SK-N-SH treated with all-trans-retinoic acid at 6 μM for 48 hours (cell line): ENCODE data around the gene CDC25C.

ENCODE experiments used
- ATAC-seq: fragments of 200-7000 bp; cut with Tn5 transposase; 3 replicates; pipeline ENCODE4 v1.9.1; 2020; ENCODE audit warnings: mild to moderate bottlenecking, moderate library complexity
- ARNTL ChIP-seq: fragments of 450-650 bp; formaldehyde crosslinking; IDR thresholded peaks from 2 replicates; pipeline ENCODE4 v1.5.0; 2020; ENCODE audit warnings: low read depth, mild to moderate bottlenecking, moderate library complexity, borderline replicate concordance
- BACH2 ChIP-seq: fragments of 250-450 bp; sonication (Bioruptor Pico); IDR thresholded peaks from 2 replicates; pipeline ENCODE4 v1.9.0; 2021; ENCODE audit warnings: mild to moderate bottlenecking, borderline replicate concordance
- CSDC2 ChIP-seq: fragments of 250-450 bp; sonication (Bioruptor Pico); IDR thresholded peaks from 2 replicates; pipeline ENCODE4 v1.5.0; 2020; ENCODE audit warnings: mild to moderate bottlenecking, moderate library complexity
- GLIS3 ChIP-seq: fragments of 250-450 bp; sonication (Bioruptor Pico); IDR thresholded peaks from 2 replicates; pipeline ENCODE4 v1.5.0; 2020; ENCODE audit warnings: mild to moderate bottlenecking, moderate library complexity
- ISL1 ChIP-seq: fragments of 250-450 bp; sonication (Bioruptor Pico); IDR thresholded peaks from 2 replicates; pipeline ENCODE4 v2.1.2; 2022; ENCODE audit warnings: mild to moderate bottlenecking, moderate library complexity
- OSR1 ChIP-seq: fragments of 250-450 bp; sonication (Bioruptor Pico); IDR thresholded peaks from 2 replicates; pipeline ENCODE4 v1.8.0; 2022; ENCODE audit warnings: moderate library complexity, mild to moderate bottlenecking, inconsistent platforms
- POU6F1 ChIP-seq: fragments of 250-450 bp; sonication (Bioruptor Pico); IDR thresholded peaks from 2 replicates; pipeline ENCODE4 v1.8.0; 2021; ENCODE audit warnings: low read depth, mild to moderate bottlenecking, moderate library complexity, borderline replicate concordance
- PPARA ChIP-seq: fragments of 250-450 bp; sonication (Bioruptor Pico); IDR thresholded peaks from 2 replicates; pipeline ENCODE4 v1.5.0; 2020; ENCODE audit warnings: mild to moderate bottlenecking, borderline replicate concordance
- RARB ChIP-seq: fragments of 250-450 bp; sonication (Bioruptor Pico); IDR thresholded peaks from 2 replicates; pipeline ENCODE4 v1.8.0; 2021; ENCODE audit warnings: mild to moderate bottlenecking, moderate library complexity
- SNAI2 ChIP-seq: fragments of 250-450 bp; sonication (Bioruptor Pico); IDR thresholded peaks from 2 replicates; pipeline ENCODE4 v1.5.0; 2020; ENCODE audit warnings: mild to moderate bottlenecking, moderate library complexity
- TCF4 ChIP-seq: fragments of 250-450 bp; sonication (Bioruptor Pico); IDR thresholded peaks from 2 replicates; pipeline ENCODE4 v1.8.0; 2021; ENCODE audit warnings: mild to moderate bottlenecking, moderate library complexity, borderline replicate concordance
- TOX ChIP-seq: fragments of 250-450 bp; sonication (Bioruptor Pico); IDR thresholded peaks from 2 replicates; pipeline ENCODE4 v1.8.0; 2021; ENCODE audit warnings: mild to moderate bottlenecking, moderate library complexity, borderline replicate concordance
- ZC3H10 ChIP-seq: fragments of 250-450 bp; sonication (Bioruptor Pico); IDR thresholded peaks from 2 replicates; pipeline ENCODE4 v1.5.1; 2021; ENCODE audit warnings: mild to moderate bottlenecking, moderate library complexity
- ZFP3 ChIP-seq: fragments of 250-450 bp; sonication (Bioruptor Pico); IDR thresholded peaks from 2 replicates; pipeline ENCODE4 v1.5.0; 2020; ENCODE audit warnings: mild to moderate bottlenecking, moderate library complexity
- ZFP30 ChIP-seq: fragments of 450-650 bp; formaldehyde crosslinking; IDR thresholded peaks from 2 replicates; pipeline ENCODE4 v1.5.0; 2022; ENCODE audit warnings: mild to moderate bottlenecking, moderate library complexity
- ZNF565 ChIP-seq: fragments of 450-650 bp; formaldehyde crosslinking; conservative IDR thresholded peaks from 2 replicates; pipeline ENCODE4 v1.5.0; 2020; ENCODE audit warnings: low read depth, mild to moderate bottlenecking, moderate library complexity
- ZNF8 ChIP-seq: fragments of 450-650 bp; formaldehyde crosslinking; IDR thresholded peaks from 2 replicates; pipeline ENCODE4 v1.5.0; 2020; ENCODE audit warnings: mild to moderate bottlenecking, moderate library complexity
- TF ChIP-seq, protein P1 (sequence below): fragments of 250-450 bp; sonication (Bioruptor Pico); IDR thresholded peaks from 2 replicates; pipeline ENCODE4 v1.5.0; 2020; ENCODE audit warnings: mild to moderate bottlenecking, moderate library complexity
- TF ChIP-seq, protein P2 (sequence below): fragments of 250-450 bp; sonication (Bioruptor Pico); IDR thresholded peaks from 2 replicates; pipeline ENCODE4 v1.8.0; 2020; ENCODE audit warnings: mild to moderate bottlenecking, moderate library complexity, borderline replicate concordance

CDC25C gene

DNA sequence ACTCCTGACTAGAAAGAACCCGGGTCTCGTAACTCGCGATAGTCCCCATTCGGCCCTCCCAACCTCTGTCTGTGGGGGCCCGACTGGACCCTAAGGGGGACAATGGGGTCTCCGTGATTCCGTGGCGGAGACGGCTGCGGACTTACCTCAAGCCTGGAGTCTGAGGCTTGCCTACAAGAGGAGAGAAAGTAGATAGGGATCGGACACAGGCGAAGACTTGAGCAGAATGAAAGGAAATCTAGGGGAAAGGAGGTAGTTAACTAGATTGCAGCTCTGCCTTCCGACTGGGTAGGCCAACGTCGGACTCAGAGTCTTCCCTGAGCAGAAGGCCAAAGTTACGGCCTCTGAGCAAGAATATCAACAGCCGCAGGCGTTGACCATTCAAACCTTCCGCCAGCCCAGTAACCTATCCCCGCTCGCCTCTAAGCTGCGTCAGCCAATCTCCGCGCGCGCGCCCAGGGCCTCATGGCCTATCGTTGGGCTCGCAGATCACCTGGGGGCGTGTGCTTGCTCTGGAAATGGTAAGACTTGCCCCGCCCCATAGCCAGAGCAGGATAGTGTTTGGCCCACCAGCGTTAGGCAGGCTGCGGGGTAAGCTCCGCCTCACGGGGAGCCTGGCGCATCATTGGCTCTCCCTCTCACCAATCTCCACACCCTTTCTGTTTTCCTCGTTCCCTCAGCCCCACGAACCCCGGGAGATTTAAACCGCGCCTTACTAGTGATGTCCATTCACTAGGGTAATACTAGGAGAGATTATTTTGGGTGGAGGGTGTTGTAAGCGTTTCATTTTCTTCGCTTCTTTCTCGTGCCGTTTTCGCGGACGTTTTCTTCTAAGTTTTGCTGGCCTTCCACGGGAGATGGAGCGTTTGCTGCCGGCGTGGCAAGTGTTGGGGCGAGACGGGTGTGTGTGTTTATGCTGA lies at the start of gene CDC25C:
TSS of gene CDC25C (minus strand) at position 356 of the 920 bp plus-strand sequence. CDS start 624 bp downstream, outside the sequence.
- ATAC-seq: peak; percentile 100
- TF ChIP-seq CSDC2 (CRISPR knock-in tag) (no peak), BACH2 (CRISPR knock-in tag) (no peak), ZNF8 (no peak), RARB (CRISPR knock-in tag) (no peak), GLIS3 (CRISPR knock-in tag) (no peak), ZC3H10 (CRISPR knock-in tag) (no peak), OSR1 (CRISPR knock-in tag) (no peak), POU6F1 (CRISPR knock-in tag) (no peak), ZNF565 (no peak), ZFP3 (CRISPR knock-in tag) (no peak), PPARA (CRISPR knock-in tag) (no peak), ARNTL (no peak), TCF4 (CRISPR knock-in tag) (no peak), TOX (no peak)
- TF ChIP-seq, protein P1, sequence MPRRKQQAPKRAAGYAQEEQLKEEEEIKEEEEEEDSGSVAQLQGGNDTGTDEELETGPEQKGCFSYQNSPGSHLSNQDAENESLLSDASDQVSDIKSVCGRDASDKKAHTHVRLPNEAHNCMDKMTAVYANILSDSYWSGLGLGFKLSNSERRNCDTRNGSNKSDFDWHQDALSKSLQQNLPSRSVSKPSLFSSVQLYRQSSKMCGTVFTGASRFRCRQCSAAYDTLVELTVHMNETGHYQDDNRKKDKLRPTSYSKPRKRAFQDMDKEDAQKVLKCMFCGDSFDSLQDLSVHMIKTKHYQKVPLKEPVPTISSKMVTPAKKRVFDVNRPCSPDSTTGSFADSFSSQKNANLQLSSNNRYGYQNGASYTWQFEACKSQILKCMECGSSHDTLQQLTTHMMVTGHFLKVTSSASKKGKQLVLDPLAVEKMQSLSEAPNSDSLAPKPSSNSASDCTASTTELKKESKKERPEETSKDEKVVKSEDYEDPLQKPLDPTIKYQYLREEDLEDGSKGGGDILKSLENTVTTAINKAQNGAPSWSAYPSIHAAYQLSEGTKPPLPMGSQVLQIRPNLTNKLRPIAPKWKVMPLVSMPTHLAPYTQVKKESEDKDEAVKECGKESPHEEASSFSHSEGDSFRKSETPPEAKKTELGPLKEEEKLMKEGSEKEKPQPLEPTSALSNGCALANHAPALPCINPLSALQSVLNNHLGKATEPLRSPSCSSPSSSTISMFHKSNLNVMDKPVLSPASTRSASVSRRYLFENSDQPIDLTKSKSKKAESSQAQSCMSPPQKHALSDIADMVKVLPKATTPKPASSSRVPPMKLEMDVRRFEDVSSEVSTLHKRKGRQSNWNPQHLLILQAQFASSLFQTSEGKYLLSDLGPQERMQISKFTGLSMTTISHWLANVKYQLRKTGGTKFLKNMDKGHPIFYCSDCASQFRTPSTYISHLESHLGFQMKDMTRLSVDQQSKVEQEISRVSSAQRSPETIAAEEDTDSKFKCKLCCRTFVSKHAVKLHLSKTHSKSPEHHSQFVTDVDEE (CRISPR knock-in tag): no peak
- TF ChIP-seq, protein P2, sequence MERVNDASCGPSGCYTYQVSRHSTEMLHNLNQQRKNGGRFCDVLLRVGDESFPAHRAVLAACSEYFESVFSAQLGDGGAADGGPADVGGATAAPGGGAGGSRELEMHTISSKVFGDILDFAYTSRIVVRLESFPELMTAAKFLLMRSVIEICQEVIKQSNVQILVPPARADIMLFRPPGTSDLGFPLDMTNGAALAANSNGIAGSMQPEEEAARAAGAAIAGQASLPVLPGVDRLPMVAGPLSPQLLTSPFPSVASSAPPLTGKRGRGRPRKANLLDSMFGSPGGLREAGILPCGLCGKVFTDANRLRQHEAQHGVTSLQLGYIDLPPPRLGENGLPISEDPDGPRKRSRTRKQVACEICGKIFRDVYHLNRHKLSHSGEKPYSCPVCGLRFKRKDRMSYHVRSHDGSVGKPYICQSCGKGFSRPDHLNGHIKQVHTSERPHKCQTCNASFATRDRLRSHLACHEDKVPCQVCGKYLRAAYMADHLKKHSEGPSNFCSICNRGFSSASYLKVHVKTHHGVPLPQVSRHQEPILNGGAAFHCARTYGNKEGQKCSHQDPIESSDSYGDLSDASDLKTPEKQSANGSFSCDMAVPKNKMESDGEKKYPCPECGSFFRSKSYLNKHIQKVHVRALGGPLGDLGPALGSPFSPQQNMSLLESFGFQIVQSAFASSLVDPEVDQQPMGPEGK (CRISPR knock-in tag): no peak

GRCh38 chr5:138372653-138373052 lies 41.0 kb upstream of the CDC25C start:
- TF ChIP-seq OSR1 (CRISPR knock-in tag): no peak
- TF ChIP-seq BACH2 (CRISPR knock-in tag): no peak
- no peak for TF ChIP-seq ZNF565
- TF ChIP-seq ZNF8: no peak
- no peak for TF ChIP-seq SNAI2 (CRISPR knock-in tag)
- TF ChIP-seq GLIS3 (CRISPR knock-in tag): no peak
- no peak for TF ChIP-seq ZFP30
- TF ChIP-seq TOX: no peak
- TF ChIP-seq ISL1 (CRISPR knock-in tag): no peak
- TF ChIP-seq CSDC2 (CRISPR knock-in tag): no peak
- TF ChIP-seq, all 23 proteins: peak for 0
- no peak for ATAC-seq

GRCh38 chr5:138372225-138372624 lies 40.6 kb upstream of the CDC25C start:
- no peak for ATAC-seq

More at GRCh38 chr5:138372225-138372624, 40.6 kb upstream of the CDC25C start:
- TF ChIP-seq SNAI2 (CRISPR knock-in tag): no peak
- TF ChIP-seq, protein P1 (CRISPR knock-in tag): no peak
- no peak for TF ChIP-seq ZFP3 (CRISPR knock-in tag)
